ENCODE data around the gene ENOX1. TPM values are rescaled to one million over a fixed set of nuclear protein-coding genes. Genes with fewer than 3 reads are reported as not detected.

Gene ENOX1
- total RNA-seq, 1 experiment from 2014 or later = 0.26 TPM

- Mint-ChIP-seq H3K9me3 (no peaks in the 10 kb centered on the region), H3K36me3 (no peaks in the 10 kb centered on the region), H3K4me1 (peaks cover 5% of the 10 kb centered on the region; the same call in 1 of the 2 replicates), H3K27me3 (ENCODE audit: low read depth) (no peaks in the 10 kb centered on the region), H3K27ac (no peak overlapping the region), H3K4me3 (no peak overlapping the region)
- DNase-seq (ENCODE audit: low spot score) (no peak), ATAC-seq (no peak)
- ChIA-PET CTCF (interaction anchor here (0.6 to 1.6 kb wide), 2 partner anchors 24 to 149 kb away, joined by 3 to 5 read pairs; no protein-coding TSS in a partner anchor), POLR2A (no interaction called here)
- TF ChIP-seq ATF6 (CRISPR knock-in tag; IDR thresholded peaks at IDR 0.05) (no peak), MXD4 (CRISPR knock-in tag; IDR thresholded peaks at IDR 0.05; ENCODE audit: borderline replicate concordance) (no peak), AFF4 (CRISPR knock-in tag; IDR thresholded peaks at IDR 0.05; ENCODE audit: borderline replicate concordance) (no peak), E2F5 (CRISPR knock-in tag; IDR thresholded peaks at IDR 0.05) (no peak), ZNF317 (CRISPR knock-in tag; IDR thresholded peaks at IDR 0.05; ENCODE audit: borderline replicate concordance, low read depth) (no peak), SMAD4 (CRISPR knock-in tag; IDR thresholded peaks at IDR 0.05) (no peak), ESRRA (CRISPR knock-in tag; IDR thresholded peaks at IDR 0.05; ENCODE audit: borderline replicate concordance) (no peak), CDX4 (CRISPR knock-in tag; IDR thresholded peaks at IDR 0.05; ENCODE audit: borderline replicate concordance) (no peak), CREB1 (CRISPR knock-in tag; IDR thresholded peaks at IDR 0.05) (no peak), ZMAT4 (CRISPR knock-in tag; IDR thresholded peaks at IDR 0.05) (no peak), TEAD1 (CRISPR knock-in tag; IDR thresholded peaks at IDR 0.05) (no peak), ZNF281 (CRISPR knock-in tag; IDR thresholded peaks at IDR 0.05) (no peak), NR1H2 (CRISPR knock-in tag; IDR thresholded peaks at IDR 0.05) (no peak), EMX1 (CRISPR knock-in tag; IDR thresholded peaks at IDR 0.05) (no peak), ZNF423 (CRISPR knock-in tag; IDR thresholded peaks at IDR 0.05) (no peak), ATF3 (CRISPR knock-in tag; conservative IDR thresholded peaks at IDR 0.05) (no peak), ZBTB43 (CRISPR knock-in tag; IDR thresholded peaks at IDR 0.05) (no peak), NFE2L1 (CRISPR knock-in tag; IDR thresholded peaks at IDR 0.05) (no peak), ZNF532 (CRISPR knock-in tag; IDR thresholded peaks at IDR 0.05; ENCODE audit: borderline replicate concordance) (no peak)
Measured at GRCh38 chr13:43329702-43330101, 457.1 kb downstream of the ENOX1 start.
